ENCODE measurements around the gene ASPM.
"Not testable (repeated sequence)": the region's sequence is repeated elsewhere in the genome, so short reads cannot be mapped to it uniquely, and the experiment has no call there.

Gene ASPM

DNA sequence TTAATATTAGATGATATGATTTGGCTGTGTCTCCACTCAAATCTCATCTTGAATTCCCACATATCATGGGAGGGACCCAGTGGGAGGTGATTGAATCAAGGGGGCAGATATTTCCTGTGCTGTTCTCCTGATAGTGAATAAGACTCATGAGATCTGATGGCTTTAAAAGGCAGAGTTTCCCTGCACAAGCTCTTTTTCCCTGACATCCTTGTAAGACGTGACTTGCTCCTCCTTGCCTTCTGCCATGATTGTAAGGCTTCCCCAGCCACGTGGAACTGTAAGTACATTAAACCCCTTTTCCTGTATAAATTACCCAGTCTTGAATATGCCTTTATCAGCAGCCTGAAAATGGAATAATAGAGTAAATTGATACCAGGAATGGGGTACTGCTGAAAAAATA is 66.1 kb downstream of the ASPM start:
- no peak for DNase-seq (ENCODE audit: low read depth in 2 of 2)

DNA sequence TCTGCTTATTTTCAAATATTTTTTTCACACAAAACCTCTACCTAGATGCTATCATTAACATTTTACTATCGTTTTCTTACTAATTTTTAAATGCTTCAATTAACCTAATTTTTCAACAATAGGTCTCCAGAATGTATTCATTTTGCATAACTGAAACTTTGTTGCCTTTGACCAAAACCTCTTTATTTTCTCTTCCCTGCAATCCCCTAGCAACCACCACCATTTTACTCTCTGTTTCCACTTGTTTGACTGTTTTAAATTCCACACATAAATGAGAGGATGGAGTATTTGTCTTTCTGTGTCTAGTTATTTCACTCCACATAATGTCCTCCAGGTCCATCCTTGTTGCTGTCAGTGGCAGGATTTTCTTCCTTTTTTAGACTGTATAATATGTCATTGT is 69.9 kb downstream of the ASPM start:
- DNase-seq (ENCODE audit: low read depth in 2 of 2), result no peak

GRCh38 chr1:197073978-197074377 is 72.5 kb downstream of the ASPM start:
- no peak for DNase-seq (ENCODE audit: low read depth in 2 of 2)

DNA sequence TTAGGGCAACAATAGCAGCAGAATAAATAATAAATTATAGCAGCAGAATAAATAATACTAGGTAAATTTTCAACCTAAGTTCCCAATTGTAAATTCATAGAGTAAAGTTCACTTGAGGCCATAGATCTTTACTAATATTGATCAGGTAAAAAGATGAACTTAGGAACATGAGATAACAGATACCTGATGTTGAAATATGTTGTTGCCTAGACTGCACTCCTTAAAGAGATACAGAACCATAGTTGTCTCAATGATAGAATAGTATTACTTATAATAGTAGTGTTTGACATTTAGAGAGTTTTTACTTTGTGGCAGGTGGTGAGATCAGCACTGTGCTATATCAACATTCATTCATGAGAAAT is 79.0 kb downstream of the ASPM start:
- DNase-seq (ENCODE audit: low read depth in 2 of 2), result no peak

- DNase-seq (ENCODE audit: low read depth in 2 of 2), result no peak
These were observed 79.6 kb downstream of the ASPM start, which contains the start of gene F13B for GRCh38 chr1:197066719-197067456. F13B (minus strand) TSS chr1:197067260; CDS start chr1:197067223, 37 bp downstream.

GRCh38 chr1:197066277-197066676 is 80.2 kb downstream of the ASPM start:
- no peak for DNase-seq (ENCODE audit: low read depth in 2 of 2)

DNA sequence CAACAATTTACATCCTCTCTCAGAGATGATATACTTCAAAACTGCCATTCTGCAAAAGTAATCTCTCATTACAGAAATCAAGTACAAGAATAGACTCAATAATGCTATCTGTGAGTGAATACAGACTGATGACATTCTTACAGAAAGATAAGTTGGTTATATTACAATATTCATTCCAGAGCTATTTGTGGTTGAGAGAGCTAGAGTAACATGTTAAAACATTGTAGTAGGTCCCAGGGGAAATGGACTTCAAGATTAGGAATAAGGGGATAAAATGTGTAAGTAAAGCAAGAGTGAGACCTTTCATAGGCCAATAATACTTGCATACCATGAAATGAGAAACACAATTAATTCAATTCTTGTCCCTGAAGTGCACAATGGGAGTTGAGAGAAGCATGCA is 80.9 kb downstream of the ASPM start:
- no peak for DNase-seq (ENCODE audit: low read depth in 2 of 2)

GRCh38 chr1:197063212-197063611 is 83.3 kb downstream of the ASPM start:
- no peak for DNase-seq (ENCODE audit: low read depth in 2 of 2)

DNA sequence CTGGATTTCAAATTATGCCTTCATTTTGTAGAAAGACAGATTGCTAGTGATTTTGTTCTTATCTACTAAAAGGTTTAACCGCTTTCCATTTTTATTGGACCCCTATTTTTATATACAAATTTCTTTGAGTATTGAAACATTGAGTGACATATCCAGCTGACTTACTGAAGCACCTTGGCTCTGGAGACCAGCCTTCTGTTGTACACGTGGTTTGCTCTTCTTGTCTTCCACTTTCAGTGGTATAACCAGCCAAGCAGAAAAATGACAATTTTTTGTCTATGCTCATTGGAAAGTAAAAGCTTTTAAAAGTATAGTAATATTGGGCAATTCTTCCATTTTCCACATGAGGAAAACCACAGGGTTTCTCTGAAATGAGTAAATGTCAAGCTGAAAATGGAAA is 83.8 kb downstream of the ASPM start:
- no peak for DNase-seq (ENCODE audit: low read depth in 2 of 2)

DNA sequence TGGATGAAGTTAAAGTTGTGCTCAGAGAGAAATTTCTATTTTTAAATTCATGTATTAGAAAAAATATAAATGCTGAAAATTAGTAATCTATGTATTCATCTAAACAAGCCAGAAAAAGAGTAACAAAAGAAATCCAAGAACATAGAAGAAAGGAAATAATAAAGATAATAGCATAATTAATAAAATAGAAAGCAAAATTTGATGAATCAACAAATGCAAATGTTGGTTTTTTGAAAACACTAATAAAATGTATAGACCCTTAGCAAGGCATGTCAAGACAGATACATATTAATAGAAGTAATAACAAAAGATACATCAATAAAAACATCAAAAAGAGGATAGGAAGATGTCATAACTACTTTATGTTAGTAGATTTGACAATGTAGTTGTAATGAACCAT is 97.4 kb downstream of the ASPM start:
- DNase-seq (ENCODE audit: low read depth in 2 of 2), result no peak

DNA sequence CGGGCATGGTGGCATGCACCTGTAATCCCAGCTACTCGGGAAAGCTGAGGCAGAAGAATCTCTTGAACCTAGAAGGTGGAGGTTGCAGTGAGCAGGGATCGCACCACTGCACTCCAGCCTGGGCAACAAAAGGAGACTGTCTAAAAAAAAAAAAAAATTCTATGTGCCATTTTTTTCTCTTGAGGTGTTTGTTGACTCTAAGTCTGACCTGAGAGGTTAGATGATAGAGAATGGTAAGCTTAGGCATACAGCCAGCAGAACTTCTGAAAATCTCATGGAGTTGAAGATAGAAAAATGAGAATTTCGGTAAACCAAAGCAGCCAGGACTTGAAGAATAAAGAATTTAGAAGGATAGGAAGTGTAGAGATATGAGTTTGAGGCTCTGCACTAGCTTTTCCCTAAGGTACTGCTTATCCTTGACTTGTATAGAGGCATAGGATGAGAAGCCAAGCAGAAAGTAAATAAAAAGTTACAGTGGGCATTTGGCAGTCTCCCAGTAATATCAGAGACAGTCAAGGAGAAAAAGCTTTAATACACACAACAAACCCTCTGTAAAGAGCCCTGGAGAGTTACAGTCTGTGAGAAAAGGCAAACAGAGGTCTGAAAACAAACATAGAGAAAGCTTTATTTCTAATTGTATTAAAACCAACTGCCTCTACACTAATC is 103.7 kb downstream of the ASPM start:
- no peak for DNase-seq (ENCODE audit: low read depth in 2 of 2)

DNA sequence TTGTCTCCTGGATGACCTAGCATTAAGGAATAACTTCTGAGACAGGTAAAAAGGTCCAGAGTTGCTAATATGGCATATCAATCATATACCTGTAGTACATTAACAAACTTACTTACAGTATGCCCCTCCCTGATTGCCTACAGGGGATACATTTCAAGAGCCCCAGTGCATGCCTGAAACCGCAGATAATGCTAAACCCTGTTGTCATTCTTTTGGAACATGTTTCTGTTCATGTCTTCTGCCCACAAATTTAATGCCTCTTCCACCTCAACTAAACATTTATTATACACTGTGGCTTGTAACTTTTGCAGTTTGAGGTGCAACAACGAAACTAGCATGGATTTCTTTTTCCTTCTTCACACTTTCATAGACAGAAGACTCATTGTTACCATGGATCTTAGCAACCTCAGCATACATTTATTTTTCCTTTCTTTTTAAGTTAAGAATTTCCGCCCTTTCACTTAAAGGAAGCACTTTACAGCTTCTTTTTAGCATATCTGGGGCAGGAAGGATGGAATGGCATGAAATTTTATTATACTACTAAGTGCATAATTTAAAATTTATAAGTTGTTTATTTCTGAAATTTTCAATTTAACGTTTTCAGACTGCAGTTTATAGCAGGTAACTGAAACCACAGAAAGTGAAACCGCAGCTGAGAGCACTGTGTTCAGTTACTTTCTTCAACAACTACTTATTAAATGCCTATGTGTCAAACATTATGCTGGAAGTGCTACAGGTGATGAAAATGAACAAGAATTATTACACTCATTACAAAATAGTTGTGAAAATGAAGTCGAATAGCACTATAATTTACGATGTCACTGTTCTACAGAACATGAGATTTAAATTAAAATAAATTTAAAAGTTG is 104.7 kb downstream of the ASPM start:
- DNase-seq (ENCODE audit: low read depth in 2 of 2), result no peak

- DNase-seq (ENCODE audit: low read depth in 2 of 2), result no peak
These were observed 109.6 kb downstream of the ASPM start for GRCh38 chr1:197036861-197037260.

- not testable (repeated sequence) for DNase-seq (ENCODE audit: low read depth in 2 of 2)
These were observed 111.7 kb downstream of the ASPM start for GRCh38 chr1:197034631-197035339.
